Dermis microvascular lymphatic vessel endothelial cell (primary cell): ENCODE data around the gene PIAS3. TPM values are rescaled to one million over a fixed set of nuclear protein-coding genes. Genes with fewer than 3 reads are reported as not detected.

Experiments used
- DNase-seq, 2 donors: peaks; one replicate each; pipeline versions ENCODE4 v3.0.0 to v3.0.0-alpha.2; 2010; ENCODE audit warnings: low read depth in 2 of 2
- total RNA-seq: library from RNA; depleted of rRNA; stranded (reverse); fragments of >200 nt; gene quantifications from 2 replicates; pipeline ENCODE4 v1.2.1, GENCODE V29; 2014

Gene PIAS3
- 4.5 and 6.4 TPM in 2 replicates for total RNA-seq

DNA sequence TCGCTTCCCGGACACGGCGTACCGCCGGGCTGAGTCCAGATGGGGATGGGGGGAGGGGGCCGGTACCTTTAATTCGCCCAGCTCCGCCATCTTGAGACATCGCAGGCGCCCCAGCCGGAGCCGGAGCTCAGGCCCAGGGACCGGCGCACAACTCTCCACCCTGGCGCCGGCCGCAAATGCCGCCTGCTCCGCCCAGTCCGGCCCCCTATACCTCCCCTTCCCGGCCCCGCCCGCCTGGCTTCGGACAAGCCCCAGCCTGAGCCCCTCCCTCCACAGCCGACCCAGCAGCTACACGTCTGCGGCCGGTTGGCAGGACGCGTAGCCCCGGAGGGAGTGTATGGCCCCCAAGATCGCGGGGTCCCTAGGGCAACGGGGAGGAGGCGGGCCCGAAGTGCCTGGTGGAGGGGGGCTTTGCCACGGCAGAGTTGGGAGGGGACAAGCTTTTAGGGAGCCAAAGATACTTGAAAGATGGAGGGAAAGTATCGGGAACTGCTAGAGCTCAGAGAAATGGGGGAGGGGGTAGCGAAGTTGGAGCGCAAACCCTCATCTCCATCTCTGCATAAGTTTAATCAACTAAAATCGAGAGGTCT, at the start of gene PIAS3:
Gene PIAS3, minus strand, starts transcription at position 181 of the 590 bp plus-strand sequence. Its CDS starts 91 bp downstream, at position 90.
- DNase-seq, result peak; percentile 80 to 97

DNA sequence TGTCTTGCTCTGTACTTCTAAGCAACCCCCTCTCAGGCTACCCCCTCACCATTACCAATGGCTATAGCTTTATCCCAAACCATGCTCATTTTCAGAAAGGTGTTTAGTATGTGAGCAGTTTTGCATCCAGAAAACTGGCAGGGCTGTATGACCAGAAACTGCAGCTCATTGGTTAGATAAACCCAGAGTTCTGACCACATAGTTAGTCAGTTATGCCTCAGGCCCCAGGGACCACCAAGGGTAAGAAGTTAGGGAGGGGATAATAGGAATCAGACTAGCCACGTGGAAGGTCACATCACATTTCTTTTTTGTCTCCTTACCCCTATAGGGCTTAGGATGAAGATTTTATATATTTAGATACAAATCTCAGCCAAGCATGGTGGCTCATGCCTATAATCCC, 49.8 kb upstream of the PIAS3 start:
- DNase-seq, result no peak

DNA sequence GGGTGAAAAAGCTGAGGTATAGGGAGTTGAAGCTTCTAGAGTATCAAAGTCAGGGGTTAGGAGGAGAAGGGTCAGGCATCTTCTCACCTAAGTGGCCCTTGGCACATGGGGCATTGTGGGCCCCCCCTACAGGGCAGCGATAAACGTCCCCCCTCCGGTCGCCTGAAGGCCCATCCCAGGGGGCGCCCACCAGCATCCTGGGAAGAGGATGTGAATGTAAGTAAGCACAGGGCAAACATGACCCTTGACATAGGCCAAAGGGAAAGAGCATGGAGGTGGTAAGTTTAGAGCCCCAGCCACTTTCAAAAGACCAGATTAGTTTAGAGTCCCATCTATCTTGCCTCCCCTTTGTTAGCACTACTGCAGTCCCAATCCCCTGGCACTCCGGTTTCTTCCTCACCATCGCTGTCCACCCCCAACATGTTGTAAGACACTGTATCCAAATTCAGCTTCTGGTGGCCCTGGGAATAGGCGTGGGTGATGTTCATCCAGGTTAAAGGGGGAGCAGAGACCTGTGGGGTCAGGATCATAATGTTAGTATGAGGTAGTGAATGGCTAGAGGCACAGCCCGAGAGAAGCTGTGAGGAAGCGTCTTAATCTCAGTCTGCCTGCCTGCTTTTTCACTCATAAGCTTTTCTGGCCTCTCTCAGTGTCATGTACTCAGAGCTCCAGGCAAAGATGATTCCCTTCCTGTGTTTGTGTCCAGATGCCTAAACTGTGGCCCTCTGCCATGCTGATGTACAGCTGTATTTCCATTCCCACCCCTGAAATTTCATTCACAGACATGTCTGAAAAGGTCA, 48.3 kb upstream of the PIAS3 start:
- peak; percentile 68 to 82 for DNase-seq

DNA sequence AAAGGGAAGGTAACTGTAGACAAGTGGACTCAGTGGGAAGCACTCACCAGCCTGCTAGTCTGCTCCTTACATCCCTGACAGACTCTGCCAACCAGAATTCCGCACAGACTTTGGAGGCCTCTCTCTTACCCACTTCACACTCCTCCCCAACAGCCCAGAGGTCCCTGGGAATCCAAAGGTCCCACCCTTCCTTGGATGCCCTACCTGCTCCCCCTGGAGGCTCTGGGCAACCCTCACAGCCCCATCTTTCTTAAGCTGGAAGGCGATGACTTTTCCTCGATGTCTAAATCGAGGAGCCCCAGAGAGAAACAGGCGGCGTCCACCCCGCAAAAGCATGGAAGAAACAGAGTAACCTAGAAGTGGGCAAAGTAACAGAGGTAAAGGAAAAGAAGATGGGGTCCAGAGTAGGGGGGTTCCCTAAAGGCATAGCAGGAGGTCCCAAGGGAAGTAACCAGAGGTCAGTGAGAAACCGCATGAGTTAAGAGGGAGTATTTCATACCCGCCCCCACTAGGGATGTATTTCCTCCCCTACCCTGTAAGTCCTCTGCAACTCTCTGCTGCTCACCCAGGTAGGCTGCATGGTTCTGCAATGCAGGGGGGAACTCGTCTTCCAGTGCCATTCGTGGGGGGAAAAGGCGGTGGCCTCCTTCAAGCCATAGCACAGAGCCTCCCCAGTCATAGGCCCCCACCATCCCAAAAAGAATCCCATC, 42.6 kb upstream of the PIAS3 start:
- DNase-seq, result no peak

DNA sequence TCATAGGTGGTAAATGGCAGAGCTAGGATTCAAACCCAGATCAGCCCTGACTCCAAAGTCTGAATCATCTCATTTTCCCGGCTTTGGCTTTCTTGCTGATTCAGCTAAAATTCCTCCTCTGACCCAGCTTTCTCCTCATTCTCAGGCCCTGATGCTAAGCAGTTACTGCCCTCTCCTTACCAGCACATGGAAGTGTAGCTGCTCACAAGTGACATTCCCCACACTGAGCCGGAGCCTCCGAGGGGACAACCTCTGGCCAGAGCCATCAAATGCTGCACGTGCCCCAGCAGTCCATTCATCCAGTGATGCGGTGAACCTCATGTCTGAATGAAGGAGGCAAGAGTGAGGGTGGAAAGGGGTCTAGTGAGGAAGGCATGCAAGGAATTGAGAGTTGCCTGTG, 39.9 kb upstream of the PIAS3 start:
- DNase-seq, result no peak

DNA sequence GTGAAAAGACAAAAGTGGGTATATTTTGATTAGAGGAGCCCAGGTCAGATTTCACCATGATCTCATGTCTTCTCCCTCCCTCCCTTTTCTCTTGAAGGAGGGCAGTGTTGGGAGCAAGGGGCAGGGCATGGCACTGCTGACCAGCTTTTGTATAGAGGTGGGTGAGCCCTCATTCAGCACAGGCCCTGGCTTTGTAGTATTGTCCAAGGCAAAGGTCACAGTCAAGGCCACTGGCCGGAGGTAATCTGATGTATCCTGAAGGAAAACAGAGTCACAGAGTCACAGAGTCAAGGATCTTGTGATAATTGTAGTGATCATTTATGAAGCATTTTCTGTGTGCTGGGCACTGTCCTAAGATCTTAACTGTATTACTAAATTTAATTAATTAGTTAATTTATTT, 39.1 kb upstream of the PIAS3 start:
- no peak for DNase-seq

DNA sequence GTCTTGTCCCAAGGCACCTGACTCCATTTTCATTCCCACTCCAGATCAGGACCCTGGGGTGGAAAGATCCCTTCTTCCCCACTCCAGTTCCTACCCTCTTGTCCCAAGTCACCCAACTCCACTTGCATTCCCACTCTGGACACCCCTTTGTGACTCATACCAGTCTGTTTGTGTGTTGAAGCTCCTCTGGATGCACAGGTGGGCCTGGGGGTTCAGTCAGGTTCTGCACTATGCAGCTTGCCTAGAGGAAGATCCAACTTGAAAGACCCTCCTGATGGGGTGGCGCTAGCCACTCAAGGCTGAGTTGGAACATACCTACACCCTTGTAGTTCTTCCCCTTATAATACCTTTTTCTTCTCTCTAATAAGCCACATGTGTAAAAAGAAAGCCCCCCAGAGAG, 36.6 kb upstream of the PIAS3 start:
- no peak for DNase-seq

DNA sequence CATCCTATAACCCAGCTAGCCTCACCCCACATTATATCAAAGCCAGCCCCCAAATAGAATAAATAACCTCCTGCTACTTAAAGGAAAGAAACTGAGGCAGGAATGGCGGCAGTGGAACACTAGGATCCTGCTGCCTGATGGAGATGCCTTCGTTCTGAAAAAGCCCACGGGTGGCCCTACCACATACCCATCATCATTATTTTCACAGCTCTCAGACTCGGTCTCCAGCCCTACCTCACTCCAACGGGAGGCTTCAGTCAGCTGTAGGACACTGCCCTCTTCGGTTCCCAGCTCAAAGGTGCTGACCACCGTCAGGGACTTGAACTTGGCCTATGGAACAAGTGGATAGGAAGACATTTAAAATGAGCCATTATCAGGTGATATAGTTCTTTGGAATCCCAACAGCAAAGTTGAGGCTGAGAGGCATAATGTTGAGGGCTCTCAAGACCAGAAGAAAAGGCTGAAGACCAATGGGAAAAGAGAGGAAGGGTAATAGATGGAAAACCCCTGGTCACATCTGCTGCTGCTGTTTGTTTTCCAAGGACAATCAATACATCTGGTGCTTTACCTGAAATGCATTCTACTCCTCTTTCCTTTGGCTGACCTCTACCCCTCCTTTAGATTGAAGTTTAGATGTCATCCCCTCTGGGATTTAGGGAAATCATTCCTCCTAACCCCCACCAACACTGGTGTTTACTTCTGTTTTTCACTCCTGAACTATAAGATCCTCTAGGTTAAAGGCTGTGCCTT, 34.6 kb upstream of the PIAS3 start:
- DNase-seq, result no peak

DNA sequence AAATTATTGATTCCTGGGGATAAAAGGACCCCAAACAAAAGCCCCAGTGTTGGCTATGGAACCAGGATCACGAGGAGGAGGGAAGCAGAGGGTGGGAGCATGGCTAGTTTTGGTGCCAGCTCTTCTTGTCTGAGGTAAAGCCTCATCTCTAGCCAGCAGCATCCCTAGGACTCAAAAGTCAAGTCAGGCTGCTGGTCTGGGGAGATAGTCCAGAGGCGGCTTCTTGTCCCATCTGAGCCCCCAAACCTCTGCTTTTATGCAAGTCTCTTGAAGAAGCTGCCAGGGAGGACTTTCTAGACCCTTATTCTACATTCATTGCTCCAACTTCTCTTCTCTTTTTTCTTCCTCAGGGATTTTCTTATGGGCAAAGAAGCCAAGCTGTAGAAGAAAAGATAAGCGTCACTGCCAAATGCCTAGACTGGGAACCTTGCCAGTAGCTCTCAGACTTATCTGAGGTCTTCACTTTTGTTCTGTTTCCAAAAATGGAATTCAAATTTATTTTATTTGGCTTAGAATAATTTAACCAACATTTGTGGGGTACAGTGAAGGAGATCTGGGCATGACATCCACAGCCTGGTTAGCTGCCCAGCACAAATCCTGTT, 33.7 kb upstream of the PIAS3 start:
- peak in 1 of 2 donors; percentile 67 for DNase-seq

DNA sequence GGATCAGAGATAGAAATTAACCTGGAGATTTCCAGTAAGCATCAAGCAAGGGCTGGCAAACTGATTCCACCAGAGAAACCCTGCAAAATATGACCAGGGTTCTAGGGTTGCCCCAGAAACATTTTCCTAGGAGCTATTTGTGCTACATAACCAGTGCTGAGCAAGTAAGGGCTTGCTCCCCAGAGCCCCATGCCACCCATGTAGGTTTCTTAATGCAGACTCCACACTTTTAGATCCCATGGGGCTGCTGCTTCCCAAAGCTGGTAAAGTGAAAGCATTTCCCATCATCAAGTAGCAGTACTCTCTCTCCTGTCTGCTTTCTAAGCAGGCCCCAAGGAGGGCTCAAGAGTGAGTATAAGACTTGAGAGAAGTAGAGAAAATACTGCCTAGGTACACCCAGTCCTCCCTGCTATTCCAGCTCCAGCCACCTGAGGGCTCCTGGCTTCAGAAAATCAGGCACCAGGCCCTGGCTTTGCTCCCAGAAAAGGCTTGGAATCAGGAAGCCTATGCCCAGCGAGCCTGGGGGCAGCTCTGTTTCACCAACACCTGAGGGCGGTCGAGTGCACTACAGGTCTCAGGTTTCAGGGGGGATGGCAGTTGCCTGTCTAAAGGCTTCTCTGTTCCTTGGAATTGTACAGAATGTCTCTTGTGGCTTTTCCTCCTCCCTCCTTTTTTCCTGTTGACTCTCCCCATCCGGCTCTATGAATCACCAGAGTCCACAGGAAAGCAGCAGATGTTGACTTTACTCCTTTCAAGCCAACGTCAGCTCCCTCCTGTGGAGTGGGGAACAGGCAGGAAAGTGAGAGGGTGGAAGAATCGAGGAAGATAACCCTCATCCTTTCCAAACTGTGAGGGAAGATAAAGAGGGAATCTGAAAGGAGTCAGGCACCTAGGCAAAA, 33.0 kb upstream of the PIAS3 start:
- peak; percentile 88 to 99 for DNase-seq

DNA sequence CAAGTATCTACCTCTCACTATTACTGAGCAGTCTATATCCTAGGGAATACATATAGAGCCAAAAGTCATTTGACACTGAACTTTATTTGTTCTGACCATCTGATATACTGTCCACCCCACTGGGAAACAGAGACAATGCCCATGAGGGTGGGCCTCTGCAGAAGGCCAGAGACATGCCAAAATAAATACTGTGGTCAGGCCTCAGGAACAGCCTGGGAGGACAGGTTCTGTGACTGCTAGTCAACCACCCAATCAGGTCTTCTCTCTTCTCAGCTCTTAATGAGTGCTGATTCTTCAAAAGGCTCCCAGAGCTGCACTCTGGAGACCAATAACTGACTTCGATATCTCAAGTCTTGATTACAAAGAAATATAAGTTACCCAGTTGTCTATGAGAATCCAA, 32.3 kb upstream of the PIAS3 start:
- DNase-seq, result peak; percentile 14 to 86

DNA sequence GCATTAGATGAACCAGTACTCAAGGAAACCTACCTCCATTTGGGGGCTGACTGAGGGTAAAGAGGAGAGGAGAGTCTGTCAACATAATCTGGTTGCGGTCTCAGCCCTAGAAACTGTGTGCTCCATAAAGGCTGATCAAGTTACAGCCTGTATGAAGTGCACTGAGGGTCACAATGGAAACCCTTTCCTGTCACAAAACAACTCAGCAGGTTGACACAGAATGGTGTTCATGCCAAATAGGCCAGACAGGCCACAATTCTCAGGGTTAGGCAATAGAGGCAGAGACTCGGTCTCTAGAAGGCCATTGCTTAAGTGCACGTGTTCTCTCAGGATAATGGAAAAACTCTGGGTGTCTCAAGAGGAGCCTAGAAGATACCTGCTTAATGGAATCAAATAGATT, 30.8 kb upstream of the PIAS3 start:
- no peak for DNase-seq

DNA sequence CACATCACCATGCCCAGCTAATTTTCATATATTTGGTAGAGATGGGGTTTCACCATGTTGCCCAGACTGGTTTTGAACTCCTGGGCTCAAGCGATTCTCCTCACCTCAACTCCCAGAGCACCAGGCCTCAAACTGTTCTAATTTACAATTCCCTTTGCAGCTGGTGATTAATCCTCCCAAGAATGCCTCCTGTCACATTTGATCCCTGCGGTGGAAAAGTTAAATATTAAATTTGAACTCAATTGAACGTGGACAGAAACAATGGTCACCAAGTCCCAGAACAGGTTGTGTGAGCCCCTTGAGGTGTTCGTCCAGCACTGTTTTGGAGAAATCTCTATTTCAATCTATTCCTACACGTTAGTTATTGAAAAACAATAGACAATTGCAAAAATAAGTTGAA, 28.8 kb upstream of the PIAS3 start:
- no peak for DNase-seq

DNA sequence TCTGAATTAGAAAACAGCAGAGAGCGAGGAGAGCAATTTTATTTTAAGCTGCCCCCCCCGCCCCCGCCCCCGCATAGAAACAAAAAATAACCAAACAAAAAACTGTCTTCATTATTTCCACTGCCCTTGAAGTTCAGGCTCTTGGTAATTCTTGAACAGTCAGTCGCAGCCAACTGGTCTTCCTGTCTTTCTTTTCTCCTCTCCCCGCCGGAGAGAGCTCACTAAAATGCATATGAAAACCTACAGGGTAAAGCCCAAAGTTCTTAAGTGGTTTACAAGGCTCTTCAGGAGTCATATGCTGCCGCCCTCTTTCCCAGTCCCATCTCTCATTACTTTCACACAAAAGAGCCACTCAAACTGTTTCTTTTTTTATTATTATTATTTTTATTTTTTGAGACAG, 27.9 kb upstream of the PIAS3 start:
- peak in 1 of 2 donors; percentile 37 for DNase-seq

DNA sequence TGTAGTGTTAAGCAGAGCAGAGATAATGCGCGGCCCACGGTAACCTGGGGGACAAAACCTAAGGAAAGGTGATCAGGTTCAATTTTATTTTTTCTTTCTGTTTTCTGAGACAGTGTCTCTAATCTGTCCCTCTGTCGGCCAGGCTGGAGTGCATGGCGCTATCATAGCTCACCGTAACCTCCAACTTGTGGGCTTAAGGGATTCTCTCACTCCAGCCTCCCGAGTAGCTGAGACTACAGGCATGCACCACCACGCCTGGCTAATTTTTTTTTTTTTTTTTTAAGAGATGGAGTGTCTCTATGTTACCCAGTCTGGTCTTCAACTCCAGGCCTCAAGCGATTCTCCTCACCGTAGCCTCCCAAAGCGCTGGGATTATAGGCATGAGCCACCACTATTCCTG, 27.5 kb upstream of the PIAS3 start:
- DNase-seq, result no peak

DNA sequence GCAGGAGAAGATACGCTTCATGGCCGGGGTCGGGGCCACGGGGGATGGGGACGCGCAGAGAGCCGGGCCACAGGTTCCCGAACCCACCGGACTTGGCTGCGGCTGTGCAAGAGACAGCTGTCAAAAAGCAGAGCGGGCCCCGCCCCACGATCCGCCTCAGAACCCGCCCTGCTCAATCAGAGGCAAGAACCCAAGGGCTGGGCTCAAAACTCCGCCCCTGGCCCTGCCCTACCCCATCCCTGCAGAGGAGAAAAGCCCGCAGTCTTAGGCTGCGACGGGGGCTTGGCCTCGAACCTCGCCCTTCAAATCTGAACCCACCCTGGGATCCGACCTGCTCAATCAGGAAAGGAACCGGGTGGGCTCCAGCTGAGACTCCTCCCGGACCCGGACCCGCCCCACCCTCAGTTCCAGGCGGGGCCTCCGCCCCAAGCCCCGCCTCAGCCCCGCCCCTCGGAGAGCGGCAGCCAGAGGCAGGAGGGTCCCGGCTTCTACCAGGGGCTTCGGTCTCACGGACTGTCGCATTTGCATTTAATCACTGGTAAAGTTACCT, 26.9 kb upstream of the PIAS3 start, which contains the start of gene ANKRD35:
Gene ANKRD35, minus strand, starts transcription at position 129 of the 550 bp plus-strand sequence. Its CDS starts 108 bp downstream, at position 21.
- DNase-seq, result peak; percentile 20 to 72

DNA sequence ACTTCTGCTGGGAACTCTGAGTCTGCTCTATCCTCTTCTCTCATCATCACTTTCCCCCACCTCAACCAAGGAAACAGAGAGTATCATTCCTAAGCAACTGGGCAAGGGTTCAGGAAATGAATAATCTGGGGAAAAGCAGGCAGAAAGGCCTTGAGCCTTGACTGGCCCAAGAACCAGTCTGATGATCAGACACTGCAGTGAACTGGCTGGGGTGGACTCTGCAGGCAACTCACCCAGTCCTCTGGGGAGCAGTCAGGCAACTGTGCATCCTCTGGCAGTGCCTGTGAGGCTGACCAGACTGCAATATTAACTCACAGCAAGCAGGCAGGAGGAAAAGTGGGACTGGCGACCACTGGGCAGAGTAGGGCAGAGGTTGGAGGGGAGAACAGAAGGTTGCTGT, 25.8 kb upstream of the PIAS3 start:
- DNase-seq, result peak in 1 of 2 donors; percentile 71

DNA sequence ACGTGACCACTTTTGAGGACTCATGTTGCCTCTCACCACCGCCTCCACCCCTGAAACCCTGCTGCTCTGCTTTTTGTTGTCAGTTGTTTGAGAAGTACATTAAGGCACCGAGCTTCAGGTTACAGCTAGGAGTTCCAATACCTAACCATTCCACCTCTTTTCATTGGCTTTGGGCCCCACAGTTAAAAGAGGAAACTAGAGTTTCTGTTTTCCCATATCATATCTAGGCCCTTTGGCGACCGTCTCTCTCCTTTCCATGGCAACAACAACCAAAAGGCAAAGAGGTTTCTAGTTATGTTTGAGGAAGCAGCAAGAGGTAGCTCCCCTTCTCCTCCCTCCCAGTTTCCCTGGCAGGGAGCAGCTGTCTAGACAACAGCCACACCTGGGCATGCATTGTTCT, 20.9 kb upstream of the PIAS3 start:
- no peak for DNase-seq

DNA sequence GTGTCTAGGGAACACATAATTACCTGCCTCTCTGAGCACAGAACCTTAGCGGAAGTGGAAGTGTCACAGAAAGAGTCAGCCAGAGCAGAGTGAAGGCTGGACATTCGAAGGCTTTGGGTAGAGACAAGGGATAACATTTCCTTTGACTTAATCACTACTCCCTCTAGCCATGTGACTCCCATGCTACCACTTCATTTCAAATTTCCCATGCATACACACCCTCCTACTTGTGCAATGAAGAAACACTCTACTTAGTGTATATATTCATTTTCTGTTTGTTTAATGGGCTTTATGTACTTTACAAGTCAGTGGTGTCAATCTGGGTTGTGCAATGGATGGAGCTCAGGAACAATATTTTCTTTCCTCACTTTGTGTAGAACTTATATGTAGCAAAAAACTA, 19.8 kb upstream of the PIAS3 start:
- no peak for DNase-seq

DNA sequence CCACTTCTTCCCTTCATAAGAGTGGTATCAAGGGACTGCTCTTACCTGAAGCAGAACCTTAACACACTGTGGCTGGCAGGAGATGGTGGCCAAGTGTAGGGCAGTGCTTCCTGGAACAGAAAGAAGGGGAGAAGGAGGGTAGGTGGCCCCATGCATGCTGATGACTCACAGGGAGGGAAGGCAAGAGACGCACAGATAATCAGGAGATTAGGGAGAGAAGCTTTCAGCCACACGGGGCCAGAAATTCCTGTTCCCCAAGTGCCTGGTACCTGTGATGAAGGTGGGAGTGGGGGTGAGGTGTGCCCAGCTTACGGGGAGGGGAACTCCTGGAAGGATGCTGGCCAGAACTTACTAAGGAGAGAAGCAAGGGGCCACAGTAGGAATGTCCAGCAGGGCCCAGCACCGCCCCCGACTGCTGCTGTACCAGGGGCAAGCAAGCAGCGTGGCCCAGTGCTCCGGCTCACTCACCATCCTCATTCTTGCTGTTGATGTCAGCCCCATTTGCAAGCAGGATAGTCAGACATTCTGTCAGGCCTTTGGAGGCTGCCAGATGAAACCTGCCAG, 19.1 kb upstream of the PIAS3 start:
- DNase-seq, result no peak
